Measurements from ENCODE around the gene ATG7.

DNA sequence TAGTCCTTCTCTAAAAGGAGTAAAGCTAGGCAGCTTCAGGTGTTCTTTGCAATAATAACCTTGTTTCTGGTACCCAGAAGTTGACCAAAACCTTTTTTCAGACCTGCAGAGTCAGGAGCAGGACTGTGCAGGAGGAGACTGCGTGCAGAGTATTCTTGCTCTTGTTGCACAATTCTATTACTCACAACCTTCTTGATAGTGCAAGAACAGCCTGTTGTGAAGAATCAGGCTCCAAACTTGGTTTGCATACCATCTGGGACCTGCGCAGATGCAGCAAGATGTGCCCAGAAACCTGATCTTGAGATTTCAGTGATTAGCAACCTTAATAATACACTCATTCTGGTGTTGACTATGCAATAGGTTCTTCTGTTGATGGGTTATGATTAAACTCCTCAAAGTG is 111.9 kb downstream of the ATG7 start:
- TF ChIP-seq, protein P1, sequence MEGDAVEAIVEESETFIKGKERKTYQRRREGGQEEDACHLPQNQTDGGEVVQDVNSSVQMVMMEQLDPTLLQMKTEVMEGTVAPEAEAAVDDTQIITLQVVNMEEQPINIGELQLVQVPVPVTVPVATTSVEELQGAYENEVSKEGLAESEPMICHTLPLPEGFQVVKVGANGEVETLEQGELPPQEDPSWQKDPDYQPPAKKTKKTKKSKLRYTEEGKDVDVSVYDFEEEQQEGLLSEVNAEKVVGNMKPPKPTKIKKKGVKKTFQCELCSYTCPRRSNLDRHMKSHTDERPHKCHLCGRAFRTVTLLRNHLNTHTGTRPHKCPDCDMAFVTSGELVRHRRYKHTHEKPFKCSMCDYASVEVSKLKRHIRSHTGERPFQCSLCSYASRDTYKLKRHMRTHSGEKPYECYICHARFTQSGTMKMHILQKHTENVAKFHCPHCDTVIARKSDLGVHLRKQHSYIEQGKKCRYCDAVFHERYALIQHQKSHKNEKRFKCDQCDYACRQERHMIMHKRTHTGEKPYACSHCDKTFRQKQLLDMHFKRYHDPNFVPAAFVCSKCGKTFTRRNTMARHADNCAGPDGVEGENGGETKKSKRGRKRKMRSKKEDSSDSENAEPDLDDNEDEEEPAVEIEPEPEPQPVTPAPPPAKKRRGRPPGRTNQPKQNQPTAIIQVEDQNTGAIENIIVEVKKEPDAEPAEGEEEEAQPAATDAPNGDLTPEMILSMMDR (IDR thresholded peaks at IDR 0.05), result no peak
- no peak for TF ChIP-seq POLR2A (IDR thresholded peaks at IDR 0.05)

Measured in heart left ventricle (tissue), 13 donors.